VCaP (cell line): ENCODE data around the gene STAT3.
A peak's percentile ranks its signal among the peaks of the same experiment; 100 is the strongest.
"Not testable (repeated sequence)": the region's sequence is repeated elsewhere in the genome, so short reads cannot be mapped to it uniquely, and the experiment has no call there.

Source experiments
- H3K27ac ChIP-seq: fragments of 450-650 bp; 2 replicates; pipeline ENCODE4 v1.5.1; 2017
- CTCF ChIP-seq: fragments of 450-650 bp; conservative IDR thresholded peaks from 2 replicates; pipeline ENCODE4 v1.5.1; 2017; ENCODE audit warnings: mild to moderate bottlenecking, moderate library complexity

Gene STAT3

DNA sequence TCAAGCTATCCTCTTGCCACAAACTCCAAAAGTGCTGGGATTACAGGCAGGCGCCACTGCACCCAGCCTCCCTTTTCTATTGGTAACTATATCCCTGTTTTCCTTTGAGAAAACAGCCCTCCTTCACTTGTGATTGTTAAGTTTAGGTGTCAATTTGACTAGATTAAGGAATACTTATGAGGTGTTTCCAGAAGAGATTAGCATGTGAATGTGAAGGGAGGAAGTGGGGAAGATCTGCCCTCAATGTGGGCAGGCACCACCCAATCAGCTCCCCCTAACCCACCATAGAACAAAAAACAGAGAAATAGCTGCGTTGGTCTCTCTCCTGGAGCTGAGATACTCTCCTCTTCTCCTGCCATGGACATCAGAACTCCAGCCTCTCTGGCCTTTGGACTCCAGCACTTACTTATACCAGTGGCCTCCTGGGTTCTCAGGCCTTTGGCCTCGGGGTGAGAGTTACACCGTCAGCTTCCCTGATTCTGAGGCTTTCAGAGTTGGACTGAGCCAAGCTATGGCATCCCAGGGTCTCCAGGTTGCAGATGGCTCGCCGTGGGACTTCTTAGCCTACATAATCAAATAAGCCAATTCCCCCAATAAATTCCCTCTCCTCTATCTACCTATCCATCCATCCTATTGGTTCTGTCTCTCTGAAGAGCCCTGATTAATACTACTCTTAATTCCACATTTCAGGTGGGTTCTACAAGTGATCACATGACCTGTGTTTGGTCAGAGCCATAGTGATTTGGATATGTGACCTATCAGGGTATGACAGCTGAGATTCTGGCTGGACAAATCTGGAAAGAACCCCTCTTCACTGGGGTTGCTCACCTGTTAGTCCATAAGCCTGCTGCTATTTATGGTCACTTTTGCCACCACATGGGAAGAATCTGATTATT lies 12.0 kb upstream of the STAT3 start:
- no peak for TF ChIP-seq CTCF
- no peak overlapping the region for H3K27ac ChIP-seq

DNA sequence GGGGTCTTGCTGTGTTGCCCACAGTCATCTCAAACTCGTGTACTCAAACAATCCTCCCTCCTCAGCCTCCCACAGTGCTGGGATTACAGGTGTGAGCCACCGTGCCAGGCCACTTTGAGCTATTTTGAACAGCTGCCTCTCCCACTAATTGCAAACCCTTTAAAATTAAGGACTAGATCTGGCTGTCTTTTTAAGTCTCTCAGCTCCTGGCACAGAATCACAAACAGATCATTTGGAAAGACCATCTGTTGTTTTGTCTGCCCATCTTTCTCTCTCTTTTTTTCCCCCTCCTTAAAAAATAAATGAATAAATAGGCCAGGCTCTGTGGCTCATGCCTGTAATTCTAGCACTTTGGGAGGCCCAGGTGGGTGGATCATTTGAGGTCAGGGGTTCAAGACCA lies 10.9 kb upstream of the STAT3 start:
- no peak overlapping the region for H3K27ac ChIP-seq
- no peak for TF ChIP-seq CTCF

GRCh38 chr17:42395601-42396000 lies 7.4 kb upstream of the STAT3 start:
- not testable (repeated sequence) for H3K27ac ChIP-seq

GRCh38 chr17:42394838-42395237 lies 6.6 kb upstream of the STAT3 start:
- no peak overlapping the region for H3K27ac ChIP-seq
- no peak for TF ChIP-seq CTCF

DNA sequence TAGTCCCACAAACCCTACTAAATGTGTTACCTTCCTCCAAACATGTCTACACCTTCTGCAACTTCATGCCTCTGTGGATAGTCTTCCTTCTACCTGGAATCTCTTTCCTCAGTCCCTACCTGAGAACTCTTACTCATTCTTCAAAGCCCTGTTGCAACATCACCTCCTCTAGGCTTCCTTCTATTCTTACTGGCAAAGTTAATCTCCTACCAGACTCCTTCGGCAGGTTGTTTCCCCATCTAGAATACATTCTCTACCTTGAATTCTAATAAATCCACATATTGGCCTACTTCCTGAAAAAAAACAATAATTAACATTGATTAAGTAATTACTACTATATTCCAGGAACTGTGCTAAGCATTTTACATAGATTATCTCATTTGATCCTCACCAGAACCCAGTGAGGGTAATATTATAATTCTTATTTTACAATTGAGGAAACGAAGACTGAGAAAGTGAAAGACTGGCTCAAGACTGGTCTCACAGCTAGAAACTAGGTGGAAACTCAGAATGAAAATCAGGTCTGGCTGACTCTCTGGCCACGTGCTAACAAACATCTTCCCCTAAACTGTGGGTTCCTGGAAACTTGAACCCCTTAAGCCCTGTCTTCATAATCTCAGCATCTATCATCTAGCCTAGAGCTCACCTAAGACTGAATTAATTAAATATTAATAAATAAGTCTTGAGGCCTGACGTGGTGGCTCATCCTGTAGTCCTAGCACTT lies 4.6 kb upstream of the STAT3 start:
- TF ChIP-seq CTCF = no peak

DNA sequence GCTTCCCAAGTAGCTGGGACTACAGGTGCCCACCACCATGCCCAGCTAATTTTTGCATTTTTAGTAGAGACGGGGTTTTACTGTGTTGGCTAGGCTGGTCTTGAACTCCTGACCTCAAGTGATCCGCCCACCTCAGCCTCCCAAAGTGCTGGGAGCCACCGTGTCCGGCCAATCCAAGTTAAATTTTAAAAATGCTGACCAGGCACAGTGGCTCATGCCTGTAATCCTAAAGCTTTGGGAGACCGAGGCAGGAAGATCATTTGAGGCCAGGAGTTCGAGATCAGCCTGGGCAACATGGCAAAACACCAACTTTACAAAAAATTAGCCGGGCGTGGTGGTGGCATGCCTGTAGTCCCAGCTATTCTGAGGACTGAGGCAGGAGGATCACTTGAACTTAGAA lies 3.2 kb upstream of the STAT3 start:
- H3K27ac ChIP-seq = not testable (repeated sequence)

More for the DNA sequence above, 4.6 kb upstream of the STAT3 start:
- H3K27ac ChIP-seq = no peak overlapping the region

DNA sequence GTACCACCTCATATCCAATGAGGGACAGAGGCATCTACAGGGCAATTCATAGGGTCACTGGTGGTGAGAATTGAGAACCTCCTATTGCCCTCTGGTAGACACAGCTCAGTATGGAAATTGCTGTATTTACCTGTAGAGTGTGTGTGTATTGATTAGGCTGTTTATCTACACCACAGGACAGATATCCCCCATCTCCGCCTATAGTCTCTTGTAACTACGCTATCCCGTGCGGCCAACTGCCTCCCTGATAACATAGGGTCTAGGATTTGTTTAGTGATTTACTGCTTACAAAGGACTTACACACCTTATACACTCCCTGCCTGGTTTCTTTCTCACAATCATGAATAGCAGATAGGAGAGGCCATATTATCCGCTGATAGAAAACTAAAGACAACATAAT lies 1.7 kb upstream of the STAT3 start:
- no peak for TF ChIP-seq CTCF
- H3K27ac ChIP-seq = no peak overlapping the region; the same call in 1 of the 2 replicates

GRCh38 chr17:42389135-42389417 lies 834 bp upstream of the STAT3 start:
- no peak for TF ChIP-seq CTCF
- H3K27ac ChIP-seq = peak overlapping the region; percentile 79
